Epidermal melanocyte (primary cell): ENCODE results near the gene CDR2L.

Experiments
- DNase-seq: peaks from one replicate; pipeline ENCODE4 v3.0.0; 2011; ENCODE audit warnings: low spot score; ENCODE audit not compliant: insufficient read length

The CDR2L gene

DNA sequence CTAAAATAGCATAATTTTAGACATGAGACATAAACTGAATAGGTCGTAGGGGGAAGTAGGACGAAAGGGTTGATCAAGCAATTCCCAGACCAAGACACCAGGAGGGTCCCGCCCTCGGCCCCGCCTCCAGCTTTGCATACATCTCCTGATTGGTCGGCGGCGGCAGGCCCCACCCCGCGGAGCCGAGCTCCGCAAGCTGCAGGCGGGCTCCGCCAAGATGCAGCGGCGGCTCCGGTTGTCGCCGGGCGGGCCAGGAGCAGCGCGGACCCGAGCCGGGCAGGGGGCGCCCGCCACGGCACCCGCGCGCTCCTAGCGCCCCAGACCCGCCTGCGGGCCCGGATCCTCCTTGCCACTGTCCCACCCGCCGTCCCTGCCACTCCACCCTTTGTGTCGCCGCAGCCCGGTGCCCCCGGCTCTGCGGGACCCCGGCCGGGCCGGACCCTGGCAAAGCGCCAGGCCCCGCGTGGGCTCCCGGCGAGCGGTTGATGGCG, at the start of gene CDR2L:
TSS of gene CDR2L (plus strand) at position 215 of the 491 bp plus-strand sequence. CDS start 412 bp downstream, outside the sequence.
- DNase-seq, result peak; percentile 94

DNA sequence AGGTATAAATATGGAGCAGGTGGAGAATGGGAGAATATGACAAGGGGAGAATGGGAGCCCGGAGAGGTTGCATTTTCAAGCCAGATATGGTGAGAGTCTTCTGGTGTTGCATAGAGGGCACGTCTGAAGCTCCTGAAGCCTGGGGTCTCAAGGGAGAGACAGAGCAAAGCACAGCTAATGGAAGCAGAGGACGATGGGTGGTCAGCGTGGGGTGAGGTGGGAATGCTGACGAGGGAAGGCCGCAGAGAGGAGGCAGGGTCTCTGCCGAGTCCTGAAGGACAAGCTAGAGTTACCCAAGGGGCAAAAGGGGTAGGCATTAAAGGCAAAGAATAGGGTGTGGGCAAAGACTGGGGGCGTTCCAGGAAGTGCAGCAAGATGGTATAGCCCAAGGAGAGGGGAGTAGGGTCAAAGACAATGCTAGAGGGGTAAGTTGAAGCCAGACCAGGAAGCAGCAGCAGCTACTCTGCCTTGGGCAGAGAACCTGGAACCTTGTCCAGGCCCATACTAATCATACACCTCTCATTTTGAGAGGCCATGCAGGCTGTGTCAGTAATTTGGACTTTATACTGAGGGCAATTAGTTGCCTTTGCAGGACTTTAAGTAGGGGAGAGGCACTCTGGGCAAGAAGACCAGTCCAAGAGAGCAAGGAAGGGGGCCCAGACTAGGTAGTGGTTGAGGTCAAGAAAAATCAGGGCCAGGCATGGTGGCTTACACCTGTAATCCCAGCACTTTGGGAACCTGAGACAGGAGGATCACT, 49.1 kb upstream of the CDR2L start:
- DNase-seq, result no peak

DNA sequence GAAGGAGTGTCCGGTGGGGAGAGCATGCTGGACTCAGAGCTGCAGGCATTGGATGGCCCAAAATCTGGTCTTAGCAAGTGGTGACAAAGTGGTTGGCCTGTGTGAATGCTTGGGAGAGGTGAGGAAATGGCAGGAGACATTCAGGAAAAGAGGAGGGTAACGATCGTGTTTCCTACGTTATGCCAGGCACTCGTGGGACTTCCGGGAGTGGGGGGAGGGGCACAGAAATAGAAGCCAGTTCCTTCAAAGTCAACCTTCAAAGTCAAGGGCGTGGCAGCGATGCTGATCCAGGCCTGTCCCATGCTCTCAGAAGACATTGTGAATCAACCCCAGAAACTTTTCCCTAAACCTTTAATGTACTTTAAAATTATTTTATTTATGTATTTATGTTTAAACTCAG, 47.9 kb upstream of the CDR2L start:
- no peak for DNase-seq

DNA sequence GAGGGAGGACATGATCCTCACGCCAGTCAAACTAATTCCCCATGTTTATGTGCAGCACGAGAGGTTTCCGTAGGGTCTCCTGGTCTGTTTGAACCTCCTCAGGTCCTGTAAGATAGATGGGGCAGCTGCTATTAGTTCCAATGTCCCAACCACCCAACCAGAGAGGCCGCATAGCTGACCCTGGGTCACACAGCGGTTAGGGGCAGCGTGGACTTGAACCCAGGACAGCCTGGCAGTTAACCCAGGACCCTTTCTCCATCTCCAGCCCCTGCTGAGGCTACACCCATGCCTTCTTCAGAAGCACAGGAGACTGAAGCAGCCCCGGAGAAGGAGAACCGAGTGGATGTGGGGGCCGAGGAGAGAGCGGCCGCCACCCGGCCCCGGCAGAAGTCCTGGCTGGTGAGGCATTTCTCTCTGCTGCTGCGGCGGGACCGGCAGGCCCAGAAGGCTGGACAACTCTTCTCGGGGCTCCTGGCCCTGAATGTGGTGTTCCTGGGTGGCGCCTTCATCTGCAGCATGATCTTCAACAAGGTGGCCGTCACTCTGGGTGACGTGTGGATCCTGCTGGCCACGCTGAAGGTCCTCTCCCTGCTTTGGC, 46.2 kb upstream of the CDR2L start:
- no peak for DNase-seq

DNA sequence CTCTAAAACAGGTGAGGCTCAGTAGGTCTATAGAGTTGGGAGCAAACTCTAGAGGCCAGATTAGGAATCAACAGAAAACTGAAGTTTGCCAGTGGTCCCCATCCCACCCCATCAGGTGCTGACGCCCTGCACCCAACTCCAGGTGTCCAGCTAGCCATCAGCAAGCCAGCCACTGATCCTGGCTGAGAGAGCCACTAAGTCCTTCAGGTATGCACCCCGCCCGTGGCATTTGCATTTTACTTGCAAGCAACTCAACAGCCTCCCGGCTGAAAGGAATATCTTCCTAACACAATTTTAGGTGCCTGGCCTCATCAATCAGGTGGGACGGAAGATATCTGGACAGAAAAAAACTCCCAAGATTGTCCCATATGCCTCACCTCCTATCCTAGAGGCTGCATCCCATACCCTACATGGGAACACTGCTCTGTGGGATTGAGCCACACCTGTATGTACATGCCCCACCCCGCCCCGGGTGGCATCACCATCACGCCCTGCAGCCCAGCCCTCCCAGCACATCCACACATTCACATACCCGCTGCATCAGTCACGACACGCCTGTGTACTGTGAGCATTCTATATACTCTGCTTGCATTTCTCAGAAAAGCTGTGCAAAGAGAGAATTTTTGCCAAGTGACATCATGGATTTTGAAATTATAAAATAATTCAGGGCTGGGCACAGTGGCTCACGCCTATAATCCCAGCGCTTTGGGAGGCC, 43.5 kb upstream of the CDR2L start:
- no peak for DNase-seq

DNA sequence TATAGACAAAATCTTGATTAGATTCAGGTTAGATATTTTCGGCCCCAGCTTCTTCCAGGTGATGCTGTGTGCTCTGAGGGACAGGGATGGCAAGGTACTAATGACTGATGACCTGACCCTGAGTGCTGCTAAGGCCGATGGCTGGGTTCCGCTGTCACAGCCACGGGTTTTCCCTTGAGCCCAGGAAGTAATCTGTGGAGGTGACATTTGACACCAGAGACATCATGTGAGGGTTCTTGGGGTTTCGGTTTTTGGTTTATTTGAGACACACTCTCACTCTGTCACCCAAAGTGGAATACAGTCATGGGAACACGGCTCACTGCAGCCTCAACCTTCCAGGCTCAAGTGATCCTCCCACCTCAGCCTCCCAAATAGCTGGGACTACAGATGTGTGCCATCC, 41.9 kb upstream of the CDR2L start:
- no peak for DNase-seq

DNA sequence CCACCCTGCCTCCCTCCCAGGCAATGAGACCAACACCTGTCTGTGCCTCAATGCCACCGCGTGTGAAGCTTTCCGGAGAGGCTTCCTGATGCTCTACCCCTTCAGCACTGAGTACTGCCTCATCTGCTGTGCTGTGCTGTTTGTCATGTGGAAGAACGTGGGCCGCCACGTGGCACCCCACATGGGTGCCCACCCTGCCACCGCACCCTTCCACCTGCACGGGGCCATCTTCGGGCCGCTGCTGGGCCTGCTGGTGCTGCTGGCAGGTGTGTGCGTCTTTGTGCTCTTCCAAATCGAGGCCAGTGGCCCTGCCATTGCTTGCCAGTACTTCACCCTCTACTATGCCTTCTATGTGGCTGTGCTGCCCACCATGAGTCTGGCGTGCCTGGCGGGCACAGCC, 40.8 kb upstream of the CDR2L start:
- no peak for DNase-seq

DNA sequence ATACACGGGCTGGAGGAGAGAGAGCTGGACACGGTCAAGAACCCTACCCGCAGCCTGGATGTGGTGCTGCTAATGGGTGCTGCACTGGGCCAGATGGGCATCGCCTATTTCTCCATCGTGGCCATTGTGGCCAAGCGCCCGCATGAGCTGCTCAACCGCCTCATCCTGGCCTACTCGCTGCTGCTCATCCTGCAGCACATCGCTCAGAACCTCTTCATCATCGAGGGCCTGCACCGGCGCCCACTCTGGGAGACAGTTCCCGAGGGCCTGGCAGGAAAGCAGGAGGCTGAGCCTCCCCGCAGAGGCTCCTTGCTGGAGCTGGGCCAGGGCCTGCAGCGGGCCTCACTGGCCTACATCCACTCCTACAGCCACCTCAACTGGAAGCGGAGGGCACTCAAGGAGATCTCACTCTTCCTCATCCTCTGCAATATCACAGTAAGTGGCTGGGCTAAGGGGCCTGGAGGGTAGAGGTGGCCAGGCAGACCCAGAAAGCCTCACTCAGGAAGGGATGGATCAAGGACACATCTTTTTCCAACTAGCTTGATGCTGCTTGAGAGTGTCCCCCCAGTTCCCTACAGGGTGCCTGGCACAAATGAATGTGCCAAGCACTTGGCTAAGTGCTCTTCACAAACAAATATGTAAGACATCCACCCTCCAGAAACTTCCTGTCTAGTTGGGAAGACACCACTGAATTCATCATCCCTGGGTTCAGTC, 40.2 kb upstream of the CDR2L start:
- DNase-seq, result no peak

DNA sequence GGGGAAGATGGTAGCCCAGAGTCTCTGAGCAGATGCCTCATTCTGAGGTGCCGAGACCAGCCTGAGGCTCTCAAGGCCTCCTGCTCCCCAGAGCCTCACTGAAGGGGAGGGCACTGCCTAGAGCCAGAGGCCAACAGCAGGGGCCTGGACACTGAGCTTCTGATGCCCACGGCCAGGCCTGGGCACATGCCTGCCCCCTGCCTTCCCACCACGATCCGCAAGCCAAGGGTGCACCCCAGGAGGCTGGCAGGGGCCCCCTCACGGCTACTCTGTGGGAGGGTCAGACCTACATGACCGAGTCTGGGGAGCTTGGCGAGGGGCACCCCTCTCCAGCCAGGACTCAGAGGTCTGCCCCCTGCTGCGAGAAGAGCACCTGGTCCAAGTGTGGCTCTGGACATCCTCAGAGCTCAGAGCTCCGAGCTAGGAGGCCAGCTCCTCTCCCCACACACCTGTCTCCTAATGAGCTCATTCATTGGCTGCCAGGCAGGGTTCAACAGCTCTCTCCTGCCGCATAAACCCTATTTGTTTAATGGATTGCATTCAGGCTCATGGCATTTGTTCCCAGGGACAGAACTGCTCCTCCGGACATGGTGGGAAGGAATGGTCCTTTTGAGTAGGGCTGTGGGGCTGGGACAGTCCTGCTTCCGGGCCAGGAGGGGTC, 37.8 kb upstream of the CDR2L start:
- DNase-seq, result no peak

DNA sequence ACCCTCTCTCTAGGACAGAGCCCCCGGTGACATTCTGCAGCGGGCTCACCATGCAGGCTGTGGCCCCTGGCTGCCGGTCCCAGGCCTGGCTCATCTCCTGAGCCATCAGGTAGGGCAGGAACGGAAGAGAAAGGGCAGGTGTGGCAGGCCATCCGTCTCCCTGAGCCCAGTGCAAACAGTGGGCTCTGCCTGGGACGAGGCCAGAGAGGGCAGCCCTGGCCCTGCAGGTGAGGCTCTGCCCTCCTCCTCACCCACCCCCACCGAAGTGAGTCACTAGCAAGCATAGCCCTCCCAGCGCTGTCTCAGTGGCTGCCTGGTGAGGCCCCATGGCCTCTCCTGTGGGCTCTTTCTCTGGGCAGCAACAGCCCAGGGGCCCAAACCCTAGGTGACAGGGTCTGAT, 37.2 kb upstream of the CDR2L start:
- DNase-seq, result no peak

DNA sequence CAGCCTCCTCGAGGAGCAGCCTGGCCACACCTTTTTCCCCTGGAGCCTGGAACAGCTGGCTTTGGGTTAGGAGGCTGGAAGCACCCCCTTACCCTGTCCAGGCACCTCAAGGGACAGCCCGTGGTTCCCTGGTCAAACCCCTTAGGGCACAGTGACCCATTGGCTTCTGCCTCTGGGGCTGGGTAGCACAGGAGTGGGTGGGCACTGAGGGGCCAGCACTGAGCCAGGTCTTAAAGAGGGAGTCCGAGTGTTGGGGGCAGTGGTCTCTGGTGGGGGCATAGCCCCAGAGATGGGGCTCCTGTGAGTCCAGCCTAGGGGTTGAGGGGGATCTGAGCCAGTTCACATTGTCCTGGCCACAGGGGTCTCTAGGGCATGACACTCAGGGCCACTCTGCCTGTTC, 36.4 kb upstream of the CDR2L start:
- DNase-seq, result no peak

DNA sequence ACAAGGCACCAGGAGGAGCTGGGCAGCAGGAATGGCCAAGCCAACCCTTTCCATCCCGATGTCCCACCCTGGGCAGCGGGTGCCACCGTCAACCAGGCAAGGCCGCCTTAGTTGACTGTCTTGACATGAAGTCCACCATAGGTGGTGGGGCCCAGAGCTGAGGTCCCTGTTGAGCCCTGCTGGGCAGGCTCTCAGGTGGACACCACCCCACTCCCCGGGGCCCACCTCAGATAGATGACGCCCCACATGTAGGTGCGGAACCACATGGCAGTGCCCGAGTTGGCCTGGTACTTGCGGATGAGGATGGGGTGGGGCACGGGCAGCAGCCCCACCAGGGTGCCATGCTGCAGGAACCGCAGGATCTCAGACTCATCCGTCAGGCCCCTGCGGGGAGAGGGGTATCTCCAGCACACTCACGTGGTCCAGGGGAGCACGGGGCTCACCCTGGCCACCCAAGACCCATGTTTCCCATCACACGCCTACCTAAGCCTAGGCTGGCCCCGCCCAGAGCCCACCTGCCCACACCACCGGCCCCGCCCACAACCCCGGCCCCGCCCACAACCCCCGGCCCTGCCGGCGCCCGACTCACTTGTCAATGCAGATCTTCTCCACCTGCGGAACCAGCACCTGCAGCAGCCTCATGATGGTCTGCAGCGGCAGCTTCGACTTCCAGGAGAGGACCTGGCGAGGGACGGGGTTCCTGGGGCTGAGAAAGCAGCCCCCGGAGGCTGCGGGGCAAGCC, 35.6 kb upstream of the CDR2L start:
- DNase-seq, result no peak

DNA sequence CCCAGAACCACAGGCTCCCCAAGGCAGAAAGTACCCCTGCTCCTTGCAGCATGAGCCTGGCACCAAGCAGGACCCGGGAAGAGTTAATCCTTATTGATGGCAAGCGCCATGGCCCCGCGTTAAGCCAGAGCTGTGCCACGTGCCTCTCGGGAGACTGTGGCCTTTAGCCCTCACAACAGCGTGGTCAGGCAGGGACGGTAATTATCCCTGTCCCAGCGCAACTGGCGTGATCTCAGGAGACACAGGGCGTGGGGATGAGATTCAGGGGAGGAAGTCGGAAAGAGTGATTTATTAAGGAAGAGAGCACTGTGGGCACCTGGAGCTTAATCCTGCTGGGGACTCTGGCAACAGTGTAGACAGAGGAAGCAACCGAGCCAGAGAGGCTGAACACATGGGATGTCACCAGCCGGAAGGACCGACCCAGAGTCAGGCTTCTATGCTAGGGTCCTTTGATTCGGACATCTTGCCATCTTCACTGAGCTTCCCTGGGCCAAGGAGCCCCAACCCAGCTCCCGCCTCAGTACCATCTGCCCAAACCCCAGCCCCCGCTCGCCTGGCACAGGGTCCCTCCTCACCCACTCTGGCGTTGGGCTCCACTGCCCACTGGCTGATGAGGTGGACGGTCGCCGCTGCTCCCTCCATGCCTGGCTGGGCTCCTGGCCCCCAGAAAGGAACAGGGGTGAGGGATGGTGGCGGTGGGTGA, 34.9 kb upstream of the CDR2L start:
- no peak for DNase-seq

DNA sequence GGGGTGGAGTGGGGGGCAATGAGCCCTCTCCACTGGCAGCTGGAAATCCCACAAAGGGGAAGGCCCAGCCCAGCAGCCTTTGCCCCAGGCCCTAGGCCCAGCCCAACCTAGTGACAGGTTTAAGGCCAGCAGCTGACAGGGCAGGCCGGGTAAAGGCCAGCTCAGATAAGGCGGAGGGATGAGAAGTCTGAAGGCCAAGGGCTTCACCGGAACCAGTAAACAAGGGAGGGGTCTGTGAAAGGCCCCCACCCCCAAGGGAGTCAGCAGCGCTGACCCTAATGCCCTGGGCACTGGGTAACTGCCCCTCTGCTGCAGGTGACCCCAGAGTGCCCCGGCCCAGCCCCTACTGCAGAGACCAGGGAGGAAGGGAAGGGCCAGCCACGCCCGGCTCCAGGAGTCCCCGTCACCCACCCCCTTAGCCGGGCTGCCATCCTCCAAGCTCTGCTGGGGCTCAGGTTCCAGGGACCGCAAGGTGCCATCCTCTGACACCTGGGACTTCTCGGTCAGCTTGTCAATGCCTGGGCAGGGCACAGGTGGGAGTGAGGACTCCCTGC, 34.2 kb upstream of the CDR2L start:
- no peak for DNase-seq

DNA sequence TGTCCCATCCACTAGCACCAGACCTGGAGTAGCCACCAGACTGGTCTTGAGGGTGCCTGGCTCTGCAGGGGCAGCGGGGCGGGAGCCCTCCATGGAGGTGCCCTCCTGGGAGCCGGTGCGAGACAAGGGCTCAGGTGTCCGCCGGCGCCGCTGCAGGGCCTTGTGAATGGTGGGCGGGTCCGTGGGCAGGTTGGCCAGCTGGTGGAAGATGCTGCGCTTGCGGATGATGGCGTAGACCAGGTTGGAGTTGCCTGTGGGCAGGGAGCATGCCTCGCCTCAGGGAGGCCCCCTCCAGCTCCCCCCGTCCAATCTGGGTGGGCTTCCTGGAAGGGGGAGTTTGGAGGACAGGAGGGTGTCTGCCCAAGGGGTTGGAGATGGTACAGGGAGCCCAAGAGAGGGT, 33.3 kb upstream of the CDR2L start:
- DNase-seq, result no peak

DNA sequence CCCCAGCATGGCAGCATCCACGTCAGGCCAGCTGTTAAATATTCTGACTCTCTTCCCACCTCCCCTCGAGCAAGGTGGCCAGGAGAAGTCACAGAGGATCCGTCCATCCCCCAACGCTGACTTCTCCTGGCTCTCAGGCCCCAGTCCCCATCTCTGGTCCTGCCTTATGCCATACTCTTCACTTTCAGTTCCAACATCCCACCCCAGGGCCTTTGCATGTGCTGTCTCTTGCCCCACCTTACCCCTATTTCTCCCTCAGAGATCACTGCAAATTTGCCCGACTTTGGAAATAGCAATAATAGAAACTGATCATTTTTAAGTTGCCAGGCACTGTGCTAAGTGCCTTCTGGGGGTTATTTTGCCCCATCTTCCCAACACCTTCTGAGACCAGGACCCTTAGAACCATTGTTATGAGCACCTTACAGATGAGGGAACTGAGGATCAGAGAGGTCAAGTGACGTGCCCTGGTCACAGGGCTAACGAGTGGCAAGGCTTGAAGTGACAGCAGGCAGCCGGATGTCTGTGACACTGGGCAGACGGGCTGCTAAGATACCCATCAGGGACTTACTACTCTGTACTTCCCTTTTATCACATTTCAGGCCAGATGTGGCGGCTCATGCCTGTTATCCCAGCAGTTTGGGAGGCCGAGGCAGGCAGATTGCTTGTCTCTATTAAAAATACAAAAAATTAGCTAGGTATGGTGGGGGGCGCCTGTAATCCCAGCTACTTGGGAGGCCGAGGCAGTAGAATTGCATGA, 32.6 kb upstream of the CDR2L start:
- DNase-seq, result no peak

DNA sequence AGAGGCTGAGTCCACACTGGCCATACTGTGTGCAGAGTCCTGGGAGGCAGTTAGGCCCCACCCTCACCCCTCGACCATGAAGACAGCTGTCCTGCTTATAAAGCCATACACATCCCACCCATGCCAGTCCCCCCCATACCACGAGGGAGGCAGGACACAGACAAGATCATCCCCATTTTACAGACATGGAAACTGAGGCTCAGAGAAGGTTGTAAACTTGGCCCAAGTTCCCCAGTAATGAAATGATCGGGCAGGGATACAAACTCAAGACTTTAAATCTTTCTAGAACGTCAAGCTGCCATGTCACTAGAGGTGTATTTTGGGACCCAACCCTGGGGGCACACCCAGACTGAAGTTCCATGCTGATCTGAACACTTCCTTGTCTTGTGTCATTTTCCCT, 31.3 kb upstream of the CDR2L start:
- no peak for DNase-seq

DNA sequence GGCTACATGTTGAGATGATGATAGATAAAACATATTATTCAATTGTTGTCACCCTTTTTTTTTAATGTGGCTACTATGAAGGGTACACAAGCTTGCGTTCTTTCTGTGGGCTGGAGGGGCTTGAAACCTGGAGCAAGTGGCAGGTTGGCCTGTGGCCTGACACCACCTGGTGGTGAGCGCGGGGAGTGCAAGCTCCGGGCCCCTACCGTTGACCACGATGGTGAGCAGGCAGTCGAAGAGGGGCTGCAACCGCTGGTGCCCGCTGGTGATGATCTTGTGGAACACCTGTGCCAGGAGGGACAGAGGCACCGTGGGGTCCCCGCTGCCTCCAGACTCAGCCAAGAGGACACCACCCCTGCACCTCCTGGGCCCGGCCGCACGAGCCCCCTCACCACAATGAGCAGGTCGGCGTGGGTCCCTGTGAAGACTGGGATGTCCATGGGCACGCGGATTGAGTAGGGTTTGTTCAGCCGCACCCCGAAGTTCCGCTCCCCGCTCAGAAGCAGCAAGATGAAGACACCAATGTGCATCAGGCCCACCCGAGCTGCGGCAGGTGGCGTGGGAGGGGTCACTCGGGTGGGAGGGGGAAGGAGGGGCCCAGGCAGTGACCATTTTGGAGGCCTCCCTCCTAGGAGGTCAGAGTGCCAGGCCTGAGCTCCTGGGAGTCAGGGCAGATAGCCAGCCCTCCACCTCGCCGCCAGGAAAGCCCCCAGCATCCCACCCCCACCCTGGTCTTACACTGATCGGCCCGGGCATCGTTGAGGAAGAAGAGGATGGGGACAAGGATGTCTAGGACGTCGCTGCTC, 29.3 kb upstream of the CDR2L start:
- DNase-seq, result peak; percentile 79
